ENCODE measurements around the gene DLG5.

The DLG5 gene

DNA sequence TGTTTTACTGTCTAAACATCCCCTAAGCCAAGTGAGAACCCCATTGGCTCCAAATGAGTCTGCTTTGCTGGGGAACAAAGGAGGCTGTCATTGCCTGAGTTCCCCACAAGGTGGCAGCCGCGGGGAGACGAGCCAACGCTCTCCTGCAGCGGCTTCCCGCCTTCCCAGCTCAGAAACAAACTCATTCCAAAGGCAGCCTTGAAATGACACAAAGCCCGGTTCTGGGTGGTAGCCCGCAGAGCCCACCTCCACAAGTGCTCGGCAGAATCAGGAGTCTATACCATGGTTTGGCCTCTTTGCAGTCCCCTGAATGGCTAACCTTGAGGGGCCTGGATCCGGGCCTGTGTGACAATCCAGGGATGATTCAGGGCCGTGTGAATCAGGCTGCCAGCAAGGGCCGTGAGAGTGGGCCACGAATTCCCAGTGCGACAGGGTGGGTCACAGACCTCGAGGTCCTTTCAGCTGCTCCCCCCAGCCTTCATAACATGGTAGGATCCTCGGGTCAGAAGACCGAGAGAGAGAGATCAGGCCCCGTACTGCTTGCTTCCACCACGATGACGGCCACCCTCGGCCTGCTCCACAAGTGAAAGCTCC lies 79.7 kb downstream of the DLG5 start:
- TF ChIP-seq CTCF (conservative IDR thresholded peaks at IDR 0.05): peak; percentile 94
- H3K27ac ChIP-seq: peak overlapping the region; percentile 49; the same call in 1 of the 2 replicates

DNA sequence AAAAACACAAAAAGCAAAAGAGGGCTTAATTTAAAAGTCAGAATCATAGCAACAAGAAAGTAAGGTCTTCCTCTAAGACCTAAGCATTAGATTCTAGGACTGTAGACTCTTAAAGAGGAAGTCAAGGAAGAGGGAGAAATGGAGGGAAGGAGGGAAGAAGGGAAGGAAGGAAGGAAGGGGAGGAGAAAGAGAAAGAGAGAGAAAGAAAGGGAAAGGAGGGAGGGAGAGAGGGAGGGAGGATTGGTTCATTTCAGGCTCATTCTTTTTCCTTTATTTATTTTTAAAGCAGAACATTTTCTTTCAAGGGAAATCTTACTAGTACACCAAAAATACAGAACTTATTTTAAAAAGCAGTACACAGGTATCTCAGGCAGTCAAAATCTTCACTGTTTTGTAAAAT lies 81.1 kb downstream of the DLG5 start:
- no peak overlapping the region for H3K27ac ChIP-seq
- no peak for TF ChIP-seq CTCF (conservative IDR thresholded peaks at IDR 0.05)

DNA sequence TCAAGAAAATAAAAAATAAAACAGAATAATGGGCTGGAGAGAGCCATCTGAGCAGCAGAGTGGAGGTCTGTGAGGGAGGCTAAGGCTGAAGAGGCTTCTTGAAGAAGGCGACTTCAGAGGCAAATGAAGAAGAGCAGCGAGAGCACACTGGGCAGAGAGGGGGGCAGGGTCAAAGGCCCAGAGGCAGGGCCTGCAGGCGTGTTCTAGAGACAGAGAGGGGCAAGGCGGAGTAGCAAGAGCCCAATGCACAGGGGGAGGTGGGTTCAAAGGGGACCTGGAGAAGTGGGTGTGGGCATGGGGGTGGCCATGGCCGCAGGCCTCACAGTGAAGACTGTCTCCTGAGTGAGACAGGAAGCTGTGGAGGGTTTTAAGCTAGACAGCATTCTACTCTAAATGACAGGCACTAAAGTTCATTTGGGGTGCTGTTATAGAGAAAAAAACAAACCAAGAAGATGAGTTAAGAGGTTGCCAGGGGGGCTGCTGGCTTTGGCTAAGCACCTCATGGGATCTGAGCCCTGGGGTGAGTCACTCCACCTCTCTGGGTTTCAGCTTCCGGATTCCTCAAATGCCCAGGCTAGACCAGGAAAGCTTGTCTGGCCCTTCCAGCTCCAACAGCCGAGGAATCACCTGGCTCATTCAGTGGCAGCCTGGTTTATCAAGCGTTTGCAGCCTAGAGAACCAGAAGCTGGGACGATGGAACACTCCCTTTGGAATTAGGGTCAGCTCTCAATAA lies 81.7 kb downstream of the DLG5 start:
- no peak overlapping the region for H3K27ac ChIP-seq
- no peak for TF ChIP-seq CTCF (conservative IDR thresholded peaks at IDR 0.05)

GRCh38 chr10:77844177-77844576 lies 82.4 kb downstream of the DLG5 start:
- H3K27ac ChIP-seq: no peak overlapping the region
- no peak for TF ChIP-seq CTCF (conservative IDR thresholded peaks at IDR 0.05)

- H3K27ac ChIP-seq: no peak overlapping the region
- no peak for TF ChIP-seq CTCF (conservative IDR thresholded peaks at IDR 0.05)
Observed at GRCh38 chr10:77843264-77843663, 83.3 kb downstream of the DLG5 start.

GRCh38 chr10:77842652-77843212 lies 83.8 kb downstream of the DLG5 start:
- no peak for TF ChIP-seq CTCF (conservative IDR thresholded peaks at IDR 0.05)
- H3K27ac ChIP-seq: no peak overlapping the region

DNA sequence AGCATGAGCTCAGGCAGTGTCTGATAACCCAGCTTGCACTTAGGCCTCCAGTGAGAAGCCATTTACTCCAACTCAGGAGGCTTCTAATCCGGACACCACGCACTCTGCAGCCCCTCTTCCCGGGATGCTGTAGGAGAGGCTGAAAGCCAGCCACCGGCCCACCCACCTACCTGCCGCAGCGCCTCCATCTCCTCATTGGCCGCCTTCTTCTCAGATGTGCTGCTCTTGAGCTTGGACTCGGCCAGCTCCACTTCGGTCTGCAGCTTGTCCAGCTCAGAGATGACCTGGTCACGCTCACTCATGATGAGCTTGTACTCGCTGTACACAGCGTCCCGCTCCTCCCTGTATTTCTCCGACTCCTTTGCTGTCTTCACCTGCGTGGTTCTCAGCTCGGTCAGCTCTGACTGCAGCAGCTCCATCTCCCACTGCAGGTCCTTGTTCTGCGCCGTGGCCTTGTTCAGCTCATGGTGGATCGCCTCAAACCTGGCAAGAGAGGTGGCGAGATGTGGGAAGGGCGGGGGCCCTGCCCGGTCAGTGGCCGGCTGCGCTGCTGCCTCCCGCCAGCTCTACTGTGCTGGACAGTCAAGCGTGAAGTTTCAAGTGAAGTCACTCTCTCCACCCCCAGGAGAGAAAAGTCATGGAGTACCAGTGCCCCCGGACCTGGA lies 84.7 kb downstream of the DLG5 start:
- TF ChIP-seq CTCF (conservative IDR thresholded peaks at IDR 0.05): no peak
- no peak overlapping the region for H3K27ac ChIP-seq
